ENCODE results near the gene SLC30A3.

The SLC30A3 gene

GRCh38 chr2:27223416-27223815 is 39.4 kb downstream of the SLC30A3 start:
- no peak for DNase-seq

GRCh38 chr2:27222407-27222806 is 40.4 kb downstream of the SLC30A3 start:
- no peak for DNase-seq

GRCh38 chr2:27221166-27221565 is 41.7 kb downstream of the SLC30A3 start:
- no peak for DNase-seq

- DNase-seq = no peak
These were observed 42.8 kb downstream of the SLC30A3 start for GRCh38 chr2:27220091-27220490.

- no peak for DNase-seq
These were observed 43.8 kb downstream of the SLC30A3 start for GRCh38 chr2:27219091-27219490.

- no peak for DNase-seq
These were observed 44.2 kb downstream of the SLC30A3 start for GRCh38 chr2:27218614-27219013.

- DNase-seq = peak; percentile 84
These were observed 45.4 kb downstream of the SLC30A3 start, which contains the start of gene CAD for GRCh38 chr2:27217173-27218121. TSS of gene CAD (plus strand) at chr2:27217369. CDS start at chr2:27217552, 183 bp downstream.

GRCh38 chr2:27216416-27217137 is 46.3 kb downstream of the SLC30A3 start:
- no peak for DNase-seq

- no peak for DNase-seq
These were observed 47.9 kb downstream of the SLC30A3 start for GRCh38 chr2:27214941-27215340.

- DNase-seq = no peak
These were observed 50.0 kb downstream of the SLC30A3 start for GRCh38 chr2:27212626-27213471.

GRCh38 chr2:27211943-27212625 is 50.8 kb downstream of the SLC30A3 start, which contains the start of the genes ATRAID and SLC5A6:
TSS of gene ATRAID (plus strand) at chr2:27212041. CDS start at chr2:27212369, 328 bp downstream.
TSS of gene SLC5A6 (minus strand) at chr2:27212268. CDS start at chr2:27207650, 4,618 bp downstream.
- peak; percentile 85 for DNase-seq

- DNase-seq = peak; percentile 68
These were observed 51.5 kb downstream of the SLC30A3 start for GRCh38 chr2:27211241-27211942.

GRCh38 chr2:27209621-27210401 is 53.0 kb downstream of the SLC30A3 start:
- no peak for DNase-seq

- no peak for DNase-seq
These were observed 54.3 kb downstream of the SLC30A3 start for GRCh38 chr2:27208486-27209050.

- no peak for DNase-seq
These were observed 56.5 kb downstream of the SLC30A3 start for GRCh38 chr2:27206346-27206745.

GRCh38 chr2:27205206-27205605 is 57.6 kb downstream of the SLC30A3 start:
- DNase-seq = no peak

- no peak for DNase-seq
These were observed 58.3 kb downstream of the SLC30A3 start for GRCh38 chr2:27204566-27204965.

GRCh38 chr2:27203741-27204140 is 59.1 kb downstream of the SLC30A3 start:
- DNase-seq = no peak
